Activated CD4-positive, CD25-positive, alpha-beta regulatory T cell treated with anti-CD3 and anti-CD28 coated beads, Interleukin-2, amount 50 U/mL, for 16 hours (primary cell): ENCODE data around the gene RNASE8.

Experiments used
- DNase-seq: peaks from one replicate; pipeline ENCODE4 v3.0.0-alpha.2; 2020; ENCODE audit warnings: low read depth, low spot score

RNASE8 gene

DNA sequence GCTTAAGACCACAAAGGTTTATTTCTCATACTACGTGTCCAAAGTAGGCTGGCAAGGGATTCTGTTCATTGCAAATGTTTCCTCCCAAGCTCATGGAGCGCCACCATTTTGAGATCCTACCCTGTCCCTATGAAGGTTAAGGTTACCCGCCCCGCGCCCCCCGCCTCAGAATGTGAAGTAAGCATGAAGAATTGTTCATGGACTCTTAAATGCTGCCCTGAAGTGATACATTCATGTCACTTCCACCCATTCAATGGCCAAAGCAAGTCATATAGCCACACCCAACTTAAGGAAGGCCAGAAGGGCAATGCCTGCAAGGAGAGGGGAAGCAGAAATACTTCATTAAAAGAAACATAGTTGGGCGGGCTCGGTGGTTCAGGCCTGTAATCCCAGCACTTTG lies 47.5 kb downstream of the RNASE8 start:
- DNase-seq = no peak

DNA sequence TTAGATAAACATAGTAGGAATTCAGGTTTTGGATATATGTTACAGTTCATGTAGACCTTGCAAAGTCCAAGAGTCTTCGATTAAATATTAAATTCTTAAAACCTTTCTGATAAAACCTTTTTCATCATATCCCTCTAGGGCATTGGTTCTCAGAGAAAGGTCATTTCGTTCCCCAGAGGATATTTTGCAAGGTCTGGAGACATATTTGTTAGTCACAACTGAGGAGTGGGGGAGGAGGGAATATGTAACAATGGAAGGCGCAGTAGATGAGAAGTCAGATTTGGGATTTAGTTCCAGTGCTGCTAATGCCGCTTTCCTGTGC lies 48.5 kb downstream of the RNASE8 start:
- DNase-seq = no peak

DNA sequence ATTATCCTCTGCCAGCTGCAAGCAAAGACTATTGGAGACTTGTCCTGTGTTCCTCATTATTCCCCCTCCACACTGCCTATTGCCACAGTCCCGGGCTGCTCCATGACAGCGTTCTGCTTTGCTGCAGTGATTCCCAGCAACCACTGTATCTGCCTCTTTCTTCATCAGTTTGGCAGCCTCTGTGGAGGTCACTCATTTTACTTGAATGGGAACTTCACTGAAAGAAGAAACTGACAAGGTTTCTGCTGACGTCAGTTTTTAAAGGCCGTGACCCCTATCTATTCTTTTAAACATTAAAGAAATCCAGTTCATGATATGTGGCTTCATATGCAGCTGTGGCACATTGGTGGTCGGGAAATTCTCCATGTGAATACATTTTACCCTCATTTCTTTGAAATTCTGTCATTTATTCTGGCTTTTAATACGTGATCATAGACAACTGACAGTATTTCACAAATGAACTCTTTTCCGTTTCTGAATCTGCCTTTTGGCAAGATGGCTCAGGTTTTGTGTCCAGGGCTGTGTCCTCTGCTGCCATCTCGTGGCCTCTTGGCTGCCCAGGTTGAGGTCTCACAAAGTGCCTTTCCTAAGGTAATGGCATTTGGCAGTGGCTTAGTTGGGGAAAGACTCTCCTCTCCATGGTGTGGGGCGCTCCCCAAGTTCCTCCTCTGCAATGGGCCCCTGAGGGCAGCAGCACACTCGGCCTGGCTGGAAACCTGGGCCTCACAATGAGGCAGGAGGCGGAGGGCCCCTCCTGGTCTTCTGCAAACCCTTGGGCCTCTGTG lies 49.1 kb downstream of the RNASE8 start:
- peak; percentile 61 for DNase-seq

DNA sequence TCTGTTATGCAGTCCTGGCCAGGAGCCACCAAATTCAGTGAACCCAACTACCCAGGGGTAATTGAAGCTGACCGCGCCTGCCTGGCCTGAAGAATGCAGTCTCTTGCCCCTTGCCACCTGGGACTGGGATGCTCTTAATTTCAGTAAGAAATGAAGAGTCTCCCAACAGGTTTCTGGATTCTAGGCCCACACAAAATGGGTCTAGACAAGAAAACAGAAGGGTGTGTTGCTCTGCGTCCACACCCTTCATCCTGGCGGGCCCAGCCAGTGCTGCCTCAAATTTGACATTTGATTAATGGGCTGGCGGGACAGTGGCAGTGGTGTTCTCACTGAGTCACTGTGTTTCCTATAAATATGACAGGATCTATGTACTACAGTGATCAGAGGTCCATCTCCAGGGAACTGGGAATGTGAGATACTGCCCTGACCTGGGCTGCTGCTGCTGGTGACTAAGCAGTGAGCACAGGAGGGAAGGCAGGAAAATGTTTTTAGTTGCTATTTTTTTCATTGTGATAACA lies 49.7 kb downstream of the RNASE8 start:
- no peak for DNase-seq
